DMS53 treated with DMSO at 0.1 percent for 48 hours (cell line): ENCODE measurements around the gene YPEL2.

Source experiments
- DNase-seq: peaks from one replicate; lab custom pipeline; 2025; ENCODE audit not compliant: unreplicated experiment; lab: John Stamatoyannopoulos, UW

YPEL2 gene

GRCh38 chr17:59356543-59357218, 25.2 kb downstream of the YPEL2 start:
- DNase-seq = no peak

GRCh38 chr17:59357219-59357697, 25.8 kb downstream of the YPEL2 start:
- no peak for DNase-seq

- DNase-seq = no peak
Measured at GRCh38 chr17:59357929-59358328, 26.5 kb downstream of the YPEL2 start.

GRCh38 chr17:59361386-59361785, 29.9 kb downstream of the YPEL2 start:
- DNase-seq = no peak

GRCh38 chr17:59361916-59362810, 30.7 kb downstream of the YPEL2 start:
- DNase-seq = no peak

GRCh38 chr17:59362811-59363205, 31.4 kb downstream of the YPEL2 start:
- DNase-seq = no peak

- peak; percentile 8 for DNase-seq
Measured at GRCh38 chr17:59365383-59365981, 34.0 kb downstream of the YPEL2 start.

- peak; percentile 26 for DNase-seq
Measured at GRCh38 chr17:59366040-59366757, 34.7 kb downstream of the YPEL2 start.

GRCh38 chr17:59366773-59367656, 35.6 kb downstream of the YPEL2 start:
- peak; percentile 84 for DNase-seq

- DNase-seq = no peak
Measured at GRCh38 chr17:59367657-59368045, 36.2 kb downstream of the YPEL2 start.

- no peak for DNase-seq
Measured at GRCh38 chr17:59368218-59368857, 36.9 kb downstream of the YPEL2 start.

- DNase-seq = no peak
Measured at GRCh38 chr17:59369031-59369975, 37.8 kb downstream of the YPEL2 start.

GRCh38 chr17:59370593-59371299, 39.3 kb downstream of the YPEL2 start:
- no peak for DNase-seq

- no peak for DNase-seq
Measured at GRCh38 chr17:59371416-59372100, 40.1 kb downstream of the YPEL2 start.

GRCh38 chr17:59372138-59372751, 40.8 kb downstream of the YPEL2 start:
- DNase-seq = no peak

- DNase-seq = no peak
Measured at GRCh38 chr17:59373882-59374495, 42.5 kb downstream of the YPEL2 start.
